ENCODE measurements around the gene MLEC. TPM values are rescaled to one million over a fixed set of nuclear protein-coding genes. Genes with fewer than 3 reads are reported as not detected.

MLEC gene
- total and polyA plus RNA-seq, 2 experiments from 2014 or later, result 122 to 215 TPM

- no peak for TF ChIP-seq CTCF (IDR thresholded peaks at IDR 0.05; ENCODE audit: low read depth, low read length)
- Histone ChIP-seq H3K27me3 (peaks cover 13% of the 10 kb centered on the region), H3K4me3 (no peak overlapping the region), H3K9me3 (ENCODE audit: low read depth) (no peaks in the 10 kb centered on the region), H3K4me1 (ENCODE audit: low read depth) (peaks cover 7% of the 10 kb centered on the region), H3K36me3 (no peaks in the 10 kb centered on the region), H3K27ac (no peak overlapping the region)
- no peak for DNase-seq (ENCODE audit: low read depth in 1 of 2, low spot score in 1 of 2)
Measured at GRCh38 chr12:120650233-120650690, 36.7 kb upstream of the MLEC start.

GRCh38 chr12:120651821-120652220, 35.1 kb upstream of the MLEC start:
- peaks cover under 1% of the 10 kb centered on the region for H3K27me3 ChIP-seq
- H3K4me1 ChIP-seq (ENCODE audit: low read depth), result peaks cover 7% of the 10 kb centered on the region
- DNase-seq (ENCODE audit: low read depth in 1 of 2, low spot score in 1 of 2), result peak in 1 of 2 donors; percentile 55
- no peak overlapping the region for H3K27ac ChIP-seq
- no peaks in the 10 kb centered on the region for H3K9me3 ChIP-seq (ENCODE audit: low read depth)
- H3K4me3 ChIP-seq, result no peak overlapping the region
- TF ChIP-seq CTCF (IDR thresholded peaks at IDR 0.05; ENCODE audit: low read depth, low read length), result no peak
- no peaks in the 10 kb centered on the region for H3K36me3 ChIP-seq

- H3K27ac ChIP-seq, result no peak overlapping the region
- no peaks in the 10 kb centered on the region for H3K27me3 ChIP-seq
- no peak for TF ChIP-seq CTCF (IDR thresholded peaks at IDR 0.05; ENCODE audit: low read depth, low read length)
- peaks cover 7% of the 10 kb centered on the region for H3K4me1 ChIP-seq (ENCODE audit: low read depth)
- no peak overlapping the region for H3K4me3 ChIP-seq
- no peak for DNase-seq (ENCODE audit: low read depth in 1 of 2, low spot score in 1 of 2)
- no peaks in the 10 kb centered on the region for H3K36me3 ChIP-seq
- H3K9me3 ChIP-seq (ENCODE audit: low read depth), result no peaks in the 10 kb centered on the region
Measured at GRCh38 chr12:120652656-120653435, 34.1 kb upstream of the MLEC start.

- no peaks in the 10 kb centered on the region for H3K27me3 ChIP-seq
- H3K27ac ChIP-seq, result no peak overlapping the region
- peaks cover 7% of the 10 kb centered on the region for H3K4me1 ChIP-seq (ENCODE audit: low read depth)
- no peaks in the 10 kb centered on the region for H3K9me3 ChIP-seq (ENCODE audit: low read depth)
- no peak for DNase-seq (ENCODE audit: low read depth in 1 of 2, low spot score in 1 of 2)
- H3K4me3 ChIP-seq, result no peak overlapping the region
- no peak for TF ChIP-seq CTCF (IDR thresholded peaks at IDR 0.05; ENCODE audit: low read depth, low read length)
- no peaks in the 10 kb centered on the region for H3K36me3 ChIP-seq
Measured at GRCh38 chr12:120653611-120654010, 33.3 kb upstream of the MLEC start.

DNA sequence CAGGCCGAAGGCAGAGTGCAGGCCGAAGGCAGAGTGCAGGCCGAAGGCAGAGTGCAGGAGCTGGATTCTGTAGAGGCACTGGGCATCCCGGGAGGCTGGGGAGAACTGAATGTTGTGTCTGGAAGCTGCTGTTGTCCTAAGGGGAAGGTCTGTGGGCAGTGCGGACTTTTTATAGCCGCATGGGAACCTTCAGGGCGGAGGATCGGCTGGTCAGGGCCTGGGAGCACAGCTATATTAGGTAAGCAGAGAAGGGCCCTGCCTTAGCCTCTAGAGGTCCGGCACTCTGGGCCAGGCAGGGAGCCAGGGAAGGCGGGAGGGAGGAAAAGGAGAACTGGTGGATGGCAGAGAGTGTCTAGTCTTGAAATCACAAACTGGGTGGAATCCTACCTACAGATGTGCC, 32.3 kb upstream of the MLEC start:
- Histone ChIP-seq H3K9me3 (ENCODE audit: low read depth) (no peaks in the 10 kb centered on the region), H3K36me3 (no peaks in the 10 kb centered on the region), H3K4me1 (ENCODE audit: low read depth) (peaks cover 7% of the 10 kb centered on the region), H3K4me3 (no peak overlapping the region), H3K27ac (peak overlapping the region; percentile 77), H3K27me3 (no peaks in the 10 kb centered on the region)
- DNase-seq (ENCODE audit: low read depth in 1 of 2, low spot score in 1 of 2), result peak in 1 of 2 donors; percentile 56
- TF ChIP-seq CTCF (IDR thresholded peaks at IDR 0.05; ENCODE audit: low read depth, low read length), result no peak
